K562 (cell line): ENCODE measurements around the gene DEGS2. TPM values are rescaled to one million over a fixed set of nuclear protein-coding genes. Genes with fewer than 3 reads are reported as not detected.

Source experiments
- ATAC-seq: fragments of 200-7000 bp; cut with Tn5 transposase; 3 replicates; pipeline ENCODE4 v1.9.1; 2020; ENCODE audit warnings: moderate library complexity
- BruUV-seq: library from RNA; stranded (reverse); fragments of 400-500 nt; replicated peaks from 2 replicates; lab custom pipeline; 2021; lab: Mats Ljungman, UMichigan
- CTCF ChIA-PET: fragments of 300-600 bp; formaldehyde crosslinking; extraction: SDS; loops from one replicate; lab custom pipeline; 2021; ENCODE audit warnings: low intra/inter-chr PET ratio; lab: Yijun Ruan, JAX
- POLR2A ChIA-PET: fragments of 300-600, 350-650 bp; sonication (Branson Sonifier 250); formaldehyde crosslinking; extraction: SDS; loops from one replicate; lab custom pipeline; 2021; ENCODE audit warnings: antibody characterized with exemption, inconsistent platforms; lab: Yijun Ruan, JAX
- DNase-seq, 4 experiments: peaks; one replicate each; pipeline versions ENCODE4 v3.0.0 to v3.0.0-alpha.2; 2011 to 2018; ENCODE audit warnings: low spot score in 3 of 4, mixed read lengths in 3 of 4; ENCODE audit errors: extremely low read depth in 1 of 4
- FAIRE-seq: peaks from 2 replicates; lab custom pipeline; 2011; peaks lifted over from hg19 to GRCh38; lab: Jason Lieb, UNC
- H2AFZ ChIP-seq: 2 replicates; pipeline ENCODE4 v1.6.0; 2011; ENCODE audit warnings: low read depth, low read length, control low read depth, inconsistent platforms
- H3K27ac ChIP-seq: fragments of 200-600 bp; 3 replicates; pipeline ENCODE4 v1.8.0; 2011; ENCODE audit warnings: low read depth, mild to moderate bottlenecking, control low read depth, inconsistent platforms, low read length, moderate library complexity, mixed read lengths; ENCODE audit errors: extremely low read depth
- H3K27me3 ChIP-seq, 2 experiments: fragments of 300-600 bp in 1 of 2; 2 replicates in 1 of 2; 3 replicates in 1 of 2; pipeline versions ENCODE4 v1.6.0 to v1.8.0; 2011; ENCODE audit warnings: inconsistent platforms in 2 of 2, low read length in 2 of 2, mild to moderate bottlenecking in 1 of 2, mixed read lengths in 1 of 2, moderate library complexity in 1 of 2; ENCODE audit not compliant: control insufficient read depth in 2 of 2, insufficient read depth in 2 of 2
- H3K36me3 ChIP-seq: fragments of 300-600 bp; 3 replicates; pipeline ENCODE4 v1.8.0; 2011; ENCODE audit warnings: mild to moderate bottlenecking, low read length, inconsistent platforms; ENCODE audit not compliant: control insufficient read depth, insufficient read depth
- H3K4me1 ChIP-seq, 2 experiments: fragments of 200-600 bp in 1 of 2; replicated peaks in 1 of 2; 2 replicates in 1 of 2; 3 replicates in 1 of 2; pipeline versions ENCODE4 v1.5.1 to v1.8.0; 2011; ENCODE audit warnings: inconsistent platforms in 2 of 2, low read length in 2 of 2, mild to moderate bottlenecking in 1 of 2, mixed read lengths in 1 of 2, moderate library complexity in 1 of 2; ENCODE audit not compliant: control insufficient read depth in 2 of 2, insufficient read depth in 2 of 2
- H3K4me2 ChIP-seq: 2 replicates; pipeline ENCODE4 v1.6.1; 2011; ENCODE audit warnings: low read length, control low read depth, inconsistent platforms, mixed read lengths; ENCODE audit not compliant: insufficient read depth
- H3K4me3 ChIP-seq: fragments of 200-600 bp; sonication (generic), shearing (Covaris generic); 2 replicates; pipeline ENCODE4 v1.5.1; 2016; ENCODE audit warnings: control low read depth, inconsistent platforms
- H3K79me2 ChIP-seq: fragments of 200-600 bp; 3 replicates; pipeline ENCODE4 v1.8.0; 2011; ENCODE audit warnings: low read length, inconsistent platforms; ENCODE audit not compliant: control insufficient read depth, insufficient read depth
- H3K9ac ChIP-seq, 2 experiments: 2 replicates each; pipeline versions ENCODE4 v1.6.0 to v1.6.1; 2011; ENCODE audit warnings: low read depth in 2 of 2, low read length in 2 of 2, control low read depth in 1 of 2, inconsistent platforms in 1 of 2, mild to moderate bottlenecking in 1 of 2, mixed read lengths in 1 of 2; ENCODE audit not compliant: insufficient read depth in 1 of 2
- H3K9me1 ChIP-seq: one replicate; pipeline ENCODE4 v1.6.0; 2011; ENCODE audit warnings: inconsistent platforms, mild to moderate bottlenecking, low read length, moderate library complexity; ENCODE audit not compliant: control insufficient read depth, insufficient read depth
- H3K9me3 ChIP-seq: replicated peaks from 2 replicates; pipeline ENCODE4 v1.5.1; 2011; ENCODE audit warnings: low read depth, low read length, inconsistent platforms; ENCODE audit not compliant: control insufficient read depth, insufficient read depth
- H4K20me1 ChIP-seq: replicated peaks from 2 replicates; pipeline ENCODE4 v1.6.1; 2011; ENCODE audit warnings: low read length, inconsistent platforms, mixed read lengths; ENCODE audit not compliant: control insufficient read depth, insufficient read depth
- ZBTB43 ChIP-seq: sonication (generic); formaldehyde crosslinking; IDR thresholded peaks from 2 replicates; pipeline ENCODE4 v1.8.0; 2023; ENCODE audit warnings: mild to moderate bottlenecking, missing genetic modification reagents
- ZFX ChIP-seq: sonication (generic); formaldehyde crosslinking; IDR thresholded peaks from 2 replicates; pipeline ENCODE4 v1.8.0; 2022; ENCODE audit warnings: mild to moderate bottlenecking, missing genetic modification reagents, moderate library complexity
- ZNF511 ChIP-seq: sonication (generic); formaldehyde crosslinking; IDR thresholded peaks from 2 replicates; pipeline ENCODE4 v1.8.0; 2022; ENCODE audit warnings: mild to moderate bottlenecking, missing genetic modification reagents
- WGBS: fragments of 100-300 bp; shearing (Covaris generic); methylation state at CpG from one replicate; pipeline ENCODE4 v1.1.6; 2016; ENCODE audit warnings: low coverage, mixed read lengths; ENCODE audit not compliant: insufficient coverage; ENCODE audit errors: missing lambda C conversion rate; 5-methylcytosine and 5-hydroxymethylcytosine counted together
- in situ Hi-C: fragments of 300-500 bp; cut with MboI; formaldehyde crosslinking; loops from 4 replicates; pipeline ENCODE4 v1.15.0; 2018; ENCODE audit warnings: inconsistent platforms, mixed read lengths
- intact Hi-C: fragments of 100-400 bp; cut with micrococcal nuclease; formaldehyde crosslinking; loops from 2 replicates; pipeline ENCODE4 v1.14.2; 2022
- polyA plus RNA-seq, 8 experiments: library from polyadenylated mRNA; depleted of rRNA in 4 of 8; stranded (reverse) in 5 of 8; unstranded in 3 of 8; fragments of >200 nt; fragmentation: Nextera tagmentation in 2 of 8; fragmentation: Illumina TruSeq in 1 of 8; extraction: Ambion mirVana in 2 of 8; extraction: Trizol in 1 of 8; gene quantifications; 2 replicates each; pipeline versions ENCODE4 v1.2.1 to v1.2.3, GENCODE V29; 2011 to 2014; ENCODE audit warnings: inconsistent platforms in 1 of 8, missing spikeins in 1 of 8
- total RNA-seq, 7 experiments: library from RNA; depleted of rRNA in 6 of 7; stranded (reverse); fragments of >200 nt in 6 of 7; fragmentation: Illumina TruSeq in 2 of 7; extraction: Trizol in 2 of 7; gene quantifications; 2 replicates each; pipeline versions ENCODE4 v1.2.1 to v1.2.3, GENCODE V29; 2011 to 2021; ENCODE audit warnings: low replicate concordance in 1 of 7

Gene DEGS2
- total and polyA plus RNA-seq, 9 of the 15 experiments (the other 6 are each of a cell fraction or from before 2014, with no cell fraction given) = 0.22 to 2.9 (median 0.70) TPM

GRCh38 chr14:100107236-100107635 is 52.2 kb downstream of the DEGS2 start:
- FAIRE-seq (no peak), ATAC-seq (peak; percentile 32; the same call in 1 of the 3 replicates), DNase-seq (peak in 3 of 4 experiments; percentile 18 to 35 (median 20))
- TF ChIP-seq ZFX (CRISPR knock-in tag) = 0 out of 2 replicates have a peak, but pooled peaks have one; percentile 23
- no peak for TF ChIP-seq ZBTB43
- no peak for TF ChIP-seq ZNF511 (CRISPR knock-in tag)
- BruUV-seq = no TSS peak
- peaks cover 2% of the 10 kb centered on the region; the same call in 2 of the 3 replicates for H3K79me2 ChIP-seq
- no peaks in the 10 kb centered on the region; the same call in 1 of the 2 replicates for H4K20me1 ChIP-seq
- H3K36me3 ChIP-seq = peaks cover 3% of the 10 kb centered on the region; the same call in 1 of the 3 replicates
- CTCF ChIA-PET = interaction anchor here (1.2 to 2.3 kb wide), 3 partner anchors 35 to 125 kb away, joined by 4 to 15 read pairs (median 10); no protein-coding TSS in a partner anchor
- H3K27ac ChIP-seq = no peak overlapping the region
- no peak overlapping the region for H3K9ac ChIP-seq
- H3K4me2 ChIP-seq = no peak overlapping the region
- WGBS = 40% methylated on average over 4 of the region's 5 CpGs
- POLR2A ChIA-PET = interaction anchor here (0.7 kb wide), 1 partner anchor 31 kb away, joined by 3 read pairs; no protein-coding TSS in a partner anchor
- H3K9me1 ChIP-seq = no peaks in the 10 kb centered on the region
- in situ Hi-C loops (no loop called here), intact Hi-C loops (no loop called here)
- no peak overlapping the region for H3K4me3 ChIP-seq
- H3K9me3 ChIP-seq = no peaks in the 10 kb centered on the region
- H3K27me3 ChIP-seq = no peaks in the 10 kb centered on the region
- no peak overlapping the region for H2AFZ ChIP-seq
- peaks cover 18 to 19% of the 10 kb centered on the region in 2 experiments; a peak in 4 of 5 replicates for H3K4me1 ChIP-seq
